ENCODE data around the gene PTPRM. TPM values are rescaled to one million over a fixed set of nuclear protein-coding genes. Genes with fewer than 3 reads are reported as not detected.

Gene PTPRM
- total and polyA plus RNA-seq, 4 donors, result 9.2 to 23.0 (median 12.7) TPM

DNA sequence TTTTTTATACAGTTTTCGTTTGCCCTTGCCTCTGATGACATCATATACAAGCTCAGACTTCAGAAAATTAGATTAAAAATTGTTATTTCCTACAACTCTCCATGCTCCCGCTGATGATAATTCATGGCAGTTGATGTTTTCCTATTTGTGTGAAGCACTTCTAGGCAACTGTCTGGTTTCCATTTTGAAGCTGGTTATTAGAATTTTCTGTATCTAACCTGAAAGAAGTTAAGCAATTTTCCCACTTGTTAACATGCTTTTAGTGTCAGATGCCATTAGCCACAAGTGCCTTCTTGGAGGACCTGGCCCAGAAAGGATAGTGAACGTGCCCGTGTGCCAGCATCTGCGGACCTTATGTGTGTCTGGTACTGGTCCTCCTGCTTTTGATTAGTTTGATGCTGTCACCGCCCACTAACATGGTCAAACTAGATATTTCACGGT is 694.6 kb downstream of the PTPRM start:
- WGBS, result 94% methylated on average over 7 of the region's 7 CpGs
- no peaks in the 10 kb centered on the region for H3K27me3 ChIP-seq (ENCODE audit: control insufficient read depth in 4 of 4, insufficient read depth in 4 of 4, low read length in 3 of 4)
- no peak overlapping the region for H3K27ac ChIP-seq (ENCODE audit: low read depth in 1 of 2, low read length in 2 of 2)
- H3K9ac ChIP-seq (ENCODE audit: low read depth in 1 of 2, low read length in 2 of 2), result no peak overlapping the region
- H3K4me3 ChIP-seq (ENCODE audit: low read depth in 1 of 3, low read length in 3 of 3), result no peak overlapping the region
- H3K36me3 ChIP-seq (ENCODE audit: control insufficient read depth in 4 of 4, insufficient read depth in 3 of 4, low read depth in 1 of 4, low read length in 3 of 4), result no peaks in the 10 kb centered on the region
- H3K9me3 ChIP-seq (ENCODE audit: control insufficient read depth in 4 of 4, low read length in 3 of 4), result no peaks in the 10 kb centered on the region
- DNase-seq (ENCODE audit: low spot score), result no peak
- H3K4me1 ChIP-seq (ENCODE audit: control insufficient read depth in 4 of 4, insufficient read depth in 4 of 4, low read length in 3 of 4), result peaks cover 0 to 5% (median 0%) of the 10 kb centered on the region in 4 donors
- TF ChIP-seq RXRA (IDR thresholded peaks at IDR 0.05) (no peak), JUND (IDR thresholded peaks at IDR 0.05) (no peak), SP1 (IDR thresholded peaks at IDR 0.05) (no peak), TAF1 (conservative IDR thresholded peaks at IDR 0.05) (no peak), FOXA2 (IDR thresholded peaks at IDR 0.05) (no peak), NR2F2 (IDR thresholded peaks at IDR 0.05) (no peak), FOXA1 (IDR thresholded peaks at IDR 0.05) (no peak), RAD21 (IDR thresholded peaks at IDR 0.05) (no peak)

DNA sequence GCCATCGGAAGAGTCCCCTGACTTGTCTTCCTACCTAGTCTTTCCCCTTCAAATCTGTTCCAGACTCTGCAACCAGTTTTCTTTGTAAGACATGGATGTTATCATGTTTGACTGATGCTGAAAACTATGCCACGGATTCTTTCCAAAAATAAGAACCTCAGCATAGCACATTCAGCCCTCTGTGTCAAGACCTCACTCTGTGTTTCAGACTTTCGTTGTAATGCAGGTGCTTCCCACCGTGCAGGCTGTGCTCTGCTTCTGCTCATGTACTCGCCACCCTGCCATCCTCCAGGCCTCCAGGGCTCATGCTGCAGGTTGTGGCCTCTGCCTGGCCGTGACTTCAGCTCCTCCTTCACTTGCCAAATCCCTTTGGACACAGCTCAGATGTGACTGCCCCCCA is 695.1 kb downstream of the PTPRM start:
- H3K27me3 ChIP-seq (ENCODE audit: control insufficient read depth in 4 of 4, insufficient read depth in 4 of 4, low read length in 3 of 4), result no peaks in the 10 kb centered on the region
- no peak for DNase-seq (ENCODE audit: low spot score)
- H3K27ac ChIP-seq (ENCODE audit: low read depth in 1 of 2, low read length in 2 of 2), result no peak overlapping the region
- H3K9me3 ChIP-seq (ENCODE audit: control insufficient read depth in 4 of 4, low read length in 3 of 4), result no peaks in the 10 kb centered on the region
- TF ChIP-seq JUND (IDR thresholded peaks at IDR 0.05), result no peak
- TF ChIP-seq, protein P1, sequence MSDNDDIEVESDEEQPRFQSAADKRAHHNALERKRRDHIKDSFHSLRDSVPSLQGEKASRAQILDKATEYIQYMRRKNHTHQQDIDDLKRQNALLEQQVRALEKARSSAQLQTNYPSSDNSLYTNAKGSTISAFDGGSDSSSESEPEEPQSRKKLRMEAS (IDR thresholded peaks at IDR 0.05), result no peak
- no peak for TF ChIP-seq RAD21 (IDR thresholded peaks at IDR 0.05)
- TF ChIP-seq FOXA2 (IDR thresholded peaks at IDR 0.05), result no peak
- TF ChIP-seq YY1 (IDR thresholded peaks at IDR 0.05), result no peak
- TF ChIP-seq, protein P2, sequence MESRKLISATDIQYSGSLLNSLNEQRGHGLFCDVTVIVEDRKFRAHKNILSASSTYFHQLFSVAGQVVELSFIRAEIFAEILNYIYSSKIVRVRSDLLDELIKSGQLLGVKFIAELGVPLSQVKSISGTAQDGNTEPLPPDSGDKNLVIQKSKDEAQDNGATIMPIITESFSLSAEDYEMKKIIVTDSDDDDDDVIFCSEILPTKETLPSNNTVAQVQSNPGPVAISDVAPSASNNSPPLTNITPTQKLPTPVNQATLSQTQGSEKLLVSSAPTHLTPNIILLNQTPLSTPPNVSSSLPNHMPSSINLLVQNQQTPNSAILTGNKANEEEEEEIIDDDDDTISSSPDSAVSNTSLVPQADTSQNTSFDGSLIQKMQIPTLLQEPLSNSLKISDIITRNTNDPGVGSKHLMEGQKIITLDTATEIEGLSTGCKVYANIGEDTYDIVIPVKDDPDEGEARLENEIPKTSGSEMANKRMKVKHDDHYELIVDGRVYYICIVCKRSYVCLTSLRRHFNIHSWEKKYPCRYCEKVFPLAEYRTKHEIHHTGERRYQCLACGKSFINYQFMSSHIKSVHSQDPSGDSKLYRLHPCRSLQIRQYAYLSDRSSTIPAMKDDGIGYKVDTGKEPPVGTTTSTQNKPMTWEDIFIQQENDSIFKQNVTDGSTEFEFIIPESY (IDR thresholded peaks at IDR 0.05), result no peak
- TF ChIP-seq GABPA (IDR thresholded peaks at IDR 0.05 in 1 of 2, conservative IDR thresholded peaks at IDR 0.05 in 1 of 2), result no peak
- TF ChIP-seq, protein P3, sequence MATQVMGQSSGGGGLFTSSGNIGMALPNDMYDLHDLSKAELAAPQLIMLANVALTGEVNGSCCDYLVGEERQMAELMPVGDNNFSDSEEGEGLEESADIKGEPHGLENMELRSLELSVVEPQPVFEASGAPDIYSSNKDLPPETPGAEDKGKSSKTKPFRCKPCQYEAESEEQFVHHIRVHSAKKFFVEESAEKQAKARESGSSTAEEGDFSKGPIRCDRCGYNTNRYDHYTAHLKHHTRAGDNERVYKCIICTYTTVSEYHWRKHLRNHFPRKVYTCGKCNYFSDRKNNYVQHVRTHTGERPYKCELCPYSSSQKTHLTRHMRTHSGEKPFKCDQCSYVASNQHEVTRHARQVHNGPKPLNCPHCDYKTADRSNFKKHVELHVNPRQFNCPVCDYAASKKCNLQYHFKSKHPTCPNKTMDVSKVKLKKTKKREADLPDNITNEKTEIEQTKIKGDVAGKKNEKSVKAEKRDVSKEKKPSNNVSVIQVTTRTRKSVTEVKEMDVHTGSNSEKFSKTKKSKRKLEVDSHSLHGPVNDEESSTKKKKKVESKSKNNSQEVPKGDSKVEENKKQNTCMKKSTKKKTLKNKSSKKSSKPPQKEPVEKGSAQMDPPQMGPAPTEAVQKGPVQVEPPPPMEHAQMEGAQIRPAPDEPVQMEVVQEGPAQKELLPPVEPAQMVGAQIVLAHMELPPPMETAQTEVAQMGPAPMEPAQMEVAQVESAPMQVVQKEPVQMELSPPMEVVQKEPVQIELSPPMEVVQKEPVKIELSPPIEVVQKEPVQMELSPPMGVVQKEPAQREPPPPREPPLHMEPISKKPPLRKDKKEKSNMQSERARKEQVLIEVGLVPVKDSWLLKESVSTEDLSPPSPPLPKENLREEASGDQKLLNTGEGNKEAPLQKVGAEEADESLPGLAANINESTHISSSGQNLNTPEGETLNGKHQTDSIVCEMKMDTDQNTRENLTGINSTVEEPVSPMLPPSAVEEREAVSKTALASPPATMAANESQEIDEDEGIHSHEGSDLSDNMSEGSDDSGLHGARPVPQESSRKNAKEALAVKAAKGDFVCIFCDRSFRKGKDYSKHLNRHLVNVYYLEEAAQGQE (IDR thresholded peaks at IDR 0.05), result no peak
- no peak for TF ChIP-seq NR2F2 (IDR thresholded peaks at IDR 0.05)
- WGBS, result 90% methylated on average over 6 of the region's 6 CpGs
- H3K4me1 ChIP-seq (ENCODE audit: control insufficient read depth in 4 of 4, insufficient read depth in 4 of 4, low read length in 3 of 4), result peaks cover 0 to 5% (median 0%) of the 10 kb centered on the region in 4 donors
- no peak overlapping the region for H3K4me3 ChIP-seq (ENCODE audit: low read depth in 1 of 3, low read length in 3 of 3)
- no peaks in the 10 kb centered on the region for H3K36me3 ChIP-seq (ENCODE audit: control insufficient read depth in 4 of 4, insufficient read depth in 3 of 4, low read depth in 1 of 4, low read length in 3 of 4)
- no peak overlapping the region for H3K9ac ChIP-seq (ENCODE audit: low read depth in 1 of 2, low read length in 2 of 2)

DNA sequence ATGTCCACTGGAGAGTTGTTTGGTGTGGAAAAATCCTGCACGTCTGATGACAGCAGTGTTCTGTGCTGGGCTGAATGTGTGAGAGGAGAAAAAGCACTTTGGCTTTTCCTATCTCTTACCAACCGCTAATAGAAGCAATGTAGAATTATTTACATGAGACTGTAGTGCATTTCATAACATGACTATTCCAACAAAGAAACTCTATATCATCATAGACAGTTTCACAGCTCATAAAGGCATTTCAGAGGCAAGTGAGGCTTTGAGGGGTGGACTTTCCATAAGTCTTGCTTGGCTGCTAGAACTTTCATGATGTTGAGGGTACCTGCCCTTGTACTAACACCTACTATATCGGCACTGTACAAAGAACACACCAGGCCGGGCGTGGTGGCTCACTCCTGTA is 697.0 kb downstream of the PTPRM start:
- no peak overlapping the region for H3K27ac ChIP-seq (ENCODE audit: low read depth in 1 of 2, low read length in 2 of 2)
- no peak overlapping the region for H3K9ac ChIP-seq (ENCODE audit: low read depth in 1 of 2, low read length in 2 of 2)
- peaks cover 0 to 5% (median 0%) of the 10 kb centered on the region in 4 donors for H3K4me1 ChIP-seq (ENCODE audit: control insufficient read depth in 4 of 4, insufficient read depth in 4 of 4, low read length in 3 of 4)
- no peak for DNase-seq (ENCODE audit: low spot score)
- no peaks in the 10 kb centered on the region for H3K9me3 ChIP-seq (ENCODE audit: control insufficient read depth in 4 of 4, low read length in 3 of 4)
- WGBS, result 96% methylated on average over 5 of the region's 5 CpGs
- H3K4me3 ChIP-seq (ENCODE audit: low read depth in 1 of 3, low read length in 3 of 3), result no peak overlapping the region
- no peaks in the 10 kb centered on the region for H3K27me3 ChIP-seq (ENCODE audit: control insufficient read depth in 4 of 4, insufficient read depth in 4 of 4, low read length in 3 of 4)
- no peaks in the 10 kb centered on the region for H3K36me3 ChIP-seq (ENCODE audit: control insufficient read depth in 4 of 4, insufficient read depth in 3 of 4, low read depth in 1 of 4, low read length in 3 of 4)
- TF ChIP-seq SP1 (IDR thresholded peaks at IDR 0.05), result no peak
- no peak for TF ChIP-seq HNF4G (IDR thresholded peaks at IDR 0.05)
- TF ChIP-seq, protein P3 (IDR thresholded peaks at IDR 0.05), result no peak
- no peak for TF ChIP-seq TAF1 (conservative IDR thresholded peaks at IDR 0.05)
- TF ChIP-seq, protein P4, sequence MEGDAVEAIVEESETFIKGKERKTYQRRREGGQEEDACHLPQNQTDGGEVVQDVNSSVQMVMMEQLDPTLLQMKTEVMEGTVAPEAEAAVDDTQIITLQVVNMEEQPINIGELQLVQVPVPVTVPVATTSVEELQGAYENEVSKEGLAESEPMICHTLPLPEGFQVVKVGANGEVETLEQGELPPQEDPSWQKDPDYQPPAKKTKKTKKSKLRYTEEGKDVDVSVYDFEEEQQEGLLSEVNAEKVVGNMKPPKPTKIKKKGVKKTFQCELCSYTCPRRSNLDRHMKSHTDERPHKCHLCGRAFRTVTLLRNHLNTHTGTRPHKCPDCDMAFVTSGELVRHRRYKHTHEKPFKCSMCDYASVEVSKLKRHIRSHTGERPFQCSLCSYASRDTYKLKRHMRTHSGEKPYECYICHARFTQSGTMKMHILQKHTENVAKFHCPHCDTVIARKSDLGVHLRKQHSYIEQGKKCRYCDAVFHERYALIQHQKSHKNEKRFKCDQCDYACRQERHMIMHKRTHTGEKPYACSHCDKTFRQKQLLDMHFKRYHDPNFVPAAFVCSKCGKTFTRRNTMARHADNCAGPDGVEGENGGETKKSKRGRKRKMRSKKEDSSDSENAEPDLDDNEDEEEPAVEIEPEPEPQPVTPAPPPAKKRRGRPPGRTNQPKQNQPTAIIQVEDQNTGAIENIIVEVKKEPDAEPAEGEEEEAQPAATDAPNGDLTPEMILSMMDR (IDR thresholded peaks at IDR 0.05; ENCODE audit: low read depth, low read length, missing input control), result no peak
- TF ChIP-seq, protein P5, sequence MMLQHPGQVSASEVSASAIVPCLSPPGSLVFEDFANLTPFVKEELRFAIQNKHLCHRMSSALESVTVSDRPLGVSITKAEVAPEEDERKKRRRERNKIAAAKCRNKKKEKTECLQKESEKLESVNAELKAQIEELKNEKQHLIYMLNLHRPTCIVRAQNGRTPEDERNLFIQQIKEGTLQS (IDR thresholded peaks at IDR 0.05), result no peak
